ENCODE data around the gene EML4. TPM values are rescaled to one million over a fixed set of nuclear protein-coding genes. Genes with fewer than 3 reads are reported as not detected.

EML4 gene
- total RNA-seq, 4 donors from 2014 or later = 27.4 to 96.8 (median 58.0) TPM

DNA sequence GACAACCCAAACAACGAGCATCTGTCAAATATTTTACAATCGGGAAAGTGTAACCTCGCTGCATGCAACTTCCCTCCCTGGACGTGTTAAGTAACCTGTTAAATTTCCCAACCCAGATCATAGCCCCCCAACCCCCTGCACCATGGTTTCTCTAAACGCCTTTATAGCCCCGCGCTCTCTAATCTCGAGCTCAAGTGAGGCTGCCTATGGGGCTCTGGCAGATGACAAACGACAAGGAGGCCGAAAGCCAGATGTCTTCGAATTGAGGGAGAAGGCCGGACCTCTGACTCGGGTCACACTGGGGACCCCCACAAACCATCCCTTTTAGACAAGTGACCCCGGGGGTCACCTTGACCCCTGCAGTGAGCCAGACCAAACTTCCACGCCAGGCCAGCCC, 191.3 kb downstream of the EML4 start:
- TF ChIP-seq, protein P1, sequence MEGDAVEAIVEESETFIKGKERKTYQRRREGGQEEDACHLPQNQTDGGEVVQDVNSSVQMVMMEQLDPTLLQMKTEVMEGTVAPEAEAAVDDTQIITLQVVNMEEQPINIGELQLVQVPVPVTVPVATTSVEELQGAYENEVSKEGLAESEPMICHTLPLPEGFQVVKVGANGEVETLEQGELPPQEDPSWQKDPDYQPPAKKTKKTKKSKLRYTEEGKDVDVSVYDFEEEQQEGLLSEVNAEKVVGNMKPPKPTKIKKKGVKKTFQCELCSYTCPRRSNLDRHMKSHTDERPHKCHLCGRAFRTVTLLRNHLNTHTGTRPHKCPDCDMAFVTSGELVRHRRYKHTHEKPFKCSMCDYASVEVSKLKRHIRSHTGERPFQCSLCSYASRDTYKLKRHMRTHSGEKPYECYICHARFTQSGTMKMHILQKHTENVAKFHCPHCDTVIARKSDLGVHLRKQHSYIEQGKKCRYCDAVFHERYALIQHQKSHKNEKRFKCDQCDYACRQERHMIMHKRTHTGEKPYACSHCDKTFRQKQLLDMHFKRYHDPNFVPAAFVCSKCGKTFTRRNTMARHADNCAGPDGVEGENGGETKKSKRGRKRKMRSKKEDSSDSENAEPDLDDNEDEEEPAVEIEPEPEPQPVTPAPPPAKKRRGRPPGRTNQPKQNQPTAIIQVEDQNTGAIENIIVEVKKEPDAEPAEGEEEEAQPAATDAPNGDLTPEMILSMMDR (IDR thresholded peaks at IDR 0.05) = no peak
- TF ChIP-seq POLR2A (IDR thresholded peaks at IDR 0.05) = no peak
- peak overlapping the region; percentile 87 to 95 for H3K27ac ChIP-seq
- H3K36me3 ChIP-seq = no peaks in the 10 kb centered on the region
- peaks cover 0 to 7% of the 10 kb centered on the region in 2 donors for H3K4me1 ChIP-seq
- no peak for DNase-seq
- H3K9me3 ChIP-seq = no peaks in the 10 kb centered on the region
- intact Hi-C loops (cut with DNase I; ENCODE audit: low total_unique reads) = loop anchor here (10.0 kb wide), 1 partner anchor 266 kb away; no protein-coding TSS in a partner anchor
- no peaks in the 10 kb centered on the region for H3K27me3 ChIP-seq
- peak overlapping the region; percentile 87 to 99 for H3K4me3 ChIP-seq

DNA sequence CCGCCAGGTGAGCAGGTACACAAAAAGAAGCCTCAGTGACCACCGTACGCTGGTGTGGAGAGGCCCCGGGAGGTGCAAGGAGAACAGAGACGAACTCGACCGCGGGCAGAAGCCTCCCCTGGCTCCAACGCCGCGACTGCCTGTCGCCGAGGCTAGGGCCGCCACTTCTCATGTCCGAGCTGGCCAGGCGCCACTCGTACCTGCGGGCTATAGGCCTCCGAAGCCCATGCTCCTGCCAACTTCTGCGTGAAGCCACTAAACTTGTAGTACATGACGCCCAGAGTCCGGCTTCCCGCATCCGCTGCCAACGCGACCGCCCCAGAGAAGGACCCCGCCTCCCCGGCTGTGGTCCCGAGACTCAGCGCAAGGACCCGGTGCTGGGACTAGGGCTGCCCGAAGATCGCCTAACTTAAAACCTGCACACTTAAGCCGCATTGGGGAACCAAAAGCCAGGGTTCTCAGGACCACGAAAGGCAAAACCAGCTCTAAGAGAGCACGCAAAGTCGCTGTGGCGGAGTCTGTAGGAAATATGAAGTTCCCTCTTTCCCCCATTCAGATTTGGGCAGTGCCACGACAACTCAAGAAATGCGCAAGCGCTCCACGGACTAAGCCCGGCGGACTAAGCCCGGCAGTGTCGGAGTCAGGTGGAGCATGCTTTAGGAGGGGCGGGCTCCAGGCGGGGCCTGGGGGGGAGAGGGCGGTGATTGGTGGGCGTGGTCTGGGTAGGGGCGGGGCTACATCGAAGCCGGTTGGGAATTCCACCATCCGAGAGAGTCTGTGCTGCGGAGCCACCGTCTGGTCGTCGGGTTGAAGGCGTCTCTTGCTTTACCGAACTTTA, 192.0 kb downstream of the EML4 start, which contains the start of gene COX7A2L:
TSS of gene COX7A2L (minus strand) at position 328 of the 838 bp plus-strand sequence. CDS start at position 272, 56 bp downstream.
- intact Hi-C loops (cut with DNase I; ENCODE audit: low total_unique reads) = loop anchor here (10.0 kb wide), 1 partner anchor 266 kb away; no protein-coding TSS in a partner anchor
- Histone ChIP-seq H3K9me3 (no peaks in the 10 kb centered on the region), H3K4me3 (peak within 1 kb of the TSS; percentile 87 to 99), H3K4me1 (peaks cover 0 to 7% of the 10 kb centered on the region in 2 donors), H3K36me3 (no peaks in the 10 kb centered on the region), H3K27me3 (no peaks in the 10 kb centered on the region), H3K27ac (peak within 1 kb of the TSS; percentile 87 to 95)
- peak; percentile 97 to 98 for DNase-seq
- TF ChIP-seq, protein P1 (IDR thresholded peaks at IDR 0.05) = peak; percentile 7 to 56 (median 38)
- peak; percentile 46 to 71 for TF ChIP-seq POLR2A (IDR thresholded peaks at IDR 0.05)

DNA sequence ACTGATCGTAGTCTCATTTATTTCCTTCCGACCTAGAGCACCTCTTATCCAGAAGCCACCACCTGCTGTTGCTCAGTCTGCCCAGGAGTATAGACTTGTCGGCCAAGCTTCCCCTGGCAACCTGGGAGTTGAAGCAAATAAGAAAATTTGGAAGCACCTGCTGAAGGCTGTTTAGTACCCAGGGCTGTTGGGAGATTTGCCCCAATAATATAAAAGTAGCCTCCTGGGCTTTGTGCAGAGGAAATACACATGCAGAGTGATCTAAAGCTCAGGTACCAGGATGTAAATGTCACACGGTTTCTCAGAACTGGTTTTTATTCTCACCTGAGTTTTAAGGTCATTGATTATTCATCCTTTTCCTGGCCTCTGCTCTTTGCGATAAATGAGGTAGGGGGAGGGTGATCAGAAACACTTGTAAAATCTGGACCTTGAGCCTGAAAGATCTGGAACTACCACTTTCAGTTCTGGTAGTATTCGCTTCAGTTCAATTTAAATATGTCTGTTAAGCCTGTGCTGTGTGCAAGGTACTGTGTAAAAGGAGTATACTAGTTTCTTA, 192.7 kb downstream of the EML4 start:
- H3K9me3 ChIP-seq = no peaks in the 10 kb centered on the region
- peaks cover 0 to 7% of the 10 kb centered on the region in 2 donors for H3K4me1 ChIP-seq
- H3K36me3 ChIP-seq = no peaks in the 10 kb centered on the region
- TF ChIP-seq POLR2A (IDR thresholded peaks at IDR 0.05) = no peak
- TF ChIP-seq, protein P1 (IDR thresholded peaks at IDR 0.05) = peak in 2 of 4 experiments; percentile 0 to 38
- H3K4me3 ChIP-seq = peak overlapping the region in 1 of 2 donors; percentile 87
- no peak for DNase-seq
- intact Hi-C loops (cut with DNase I; ENCODE audit: low total_unique reads) = loop anchor here (10.0 kb wide), 1 partner anchor 267 kb away; no protein-coding TSS in a partner anchor
- peak overlapping the region; percentile 56 to 57 for H3K27ac ChIP-seq
- H3K27me3 ChIP-seq = no peaks in the 10 kb centered on the region

DNA sequence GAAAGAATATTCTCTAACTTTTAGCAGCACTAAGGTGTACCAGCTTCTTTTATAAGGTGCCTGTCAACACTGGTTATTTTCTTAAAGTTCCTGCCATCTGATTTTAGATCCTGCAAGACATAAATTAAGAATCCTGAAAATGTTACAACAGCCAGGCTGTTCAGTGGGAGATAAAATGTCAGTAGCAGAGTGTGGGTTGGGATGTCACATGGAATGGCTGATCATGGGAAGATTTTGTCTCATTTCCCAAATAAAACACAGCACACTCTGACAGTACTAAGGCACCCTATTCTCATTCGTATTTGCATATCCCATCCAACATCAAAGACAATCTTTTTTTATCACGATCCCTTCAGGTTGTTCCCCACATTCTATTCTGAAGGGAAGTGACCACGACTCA, 194.3 kb downstream of the EML4 start:
- H3K27me3 ChIP-seq = no peaks in the 10 kb centered on the region
- TF ChIP-seq, protein P1 (IDR thresholded peaks at IDR 0.05) = no peak
- no peak for TF ChIP-seq POLR2A (IDR thresholded peaks at IDR 0.05)
- H3K4me3 ChIP-seq = no peak overlapping the region
- no peaks in the 10 kb centered on the region for H3K9me3 ChIP-seq
- H3K36me3 ChIP-seq = no peaks in the 10 kb centered on the region
- intact Hi-C loops (cut with DNase I; ENCODE audit: low total_unique reads) = loop anchor here (10.0 kb wide), 1 partner anchor 269 kb away; no protein-coding TSS in a partner anchor
- DNase-seq = no peak
- H3K27ac ChIP-seq = no peak overlapping the region
- peaks cover 0 to 6% of the 10 kb centered on the region in 2 donors for H3K4me1 ChIP-seq
